HEK293T (cell line): ENCODE data around the gene OPTN.

Experiments
- ARNT ChIP-seq: fragments of 450-650 bp; IDR thresholded peaks from 2 replicates; pipeline ENCODE4 v1.6.1; 2017; ENCODE audit warnings: mild to moderate bottlenecking
- BHLHE40 ChIP-seq: fragments of 450-650 bp; IDR thresholded peaks from 2 replicates; pipeline ENCODE4 v1.6.1; 2016; ENCODE audit warnings: mild to moderate bottlenecking, moderate library complexity, borderline replicate concordance
- ELF4 ChIP-seq: fragments of 450-650 bp; IDR thresholded peaks from 2 replicates; pipeline ENCODE4 v1.6.1; 2017; ENCODE audit warnings: antibody characterized with exemption
- FOXA1 ChIP-seq: fragments of 450-650 bp; IDR thresholded peaks from 2 replicates; pipeline ENCODE4 v1.6.1; 2016; ENCODE audit warnings: mild to moderate bottlenecking
- FOXK2 ChIP-seq: fragments of 450-650 bp; IDR thresholded peaks from 2 replicates; pipeline ENCODE4 v1.6.1; 2016; ENCODE audit warnings: mild to moderate bottlenecking
- FOXM1 ChIP-seq: fragments of 450-650 bp; IDR thresholded peaks from 2 replicates; pipeline ENCODE4 v1.6.1; 2017; ENCODE audit warnings: mild to moderate bottlenecking, borderline replicate concordance
- LEF1 ChIP-seq: fragments of 450-650 bp; IDR thresholded peaks from 2 replicates; pipeline ENCODE4 v1.6.1; 2017; ENCODE audit warnings: mild to moderate bottlenecking, borderline replicate concordance
- PKNOX1 ChIP-seq: fragments of 450-650 bp; IDR thresholded peaks from 2 replicates; pipeline ENCODE4 v1.6.1; 2016
- SP1 ChIP-seq: fragments of 450-650 bp; IDR thresholded peaks from 2 replicates; pipeline ENCODE4 v1.6.1; 2017
- SUZ12 ChIP-seq: fragments of 450-650 bp; IDR thresholded peaks from 2 replicates; pipeline ENCODE4 v1.6.1; 2016; ENCODE audit warnings: mild to moderate bottlenecking
- TARDBP ChIP-seq: fragments of 450-650 bp; IDR thresholded peaks from 2 replicates; pipeline ENCODE4 v1.6.1; 2016

DNA sequence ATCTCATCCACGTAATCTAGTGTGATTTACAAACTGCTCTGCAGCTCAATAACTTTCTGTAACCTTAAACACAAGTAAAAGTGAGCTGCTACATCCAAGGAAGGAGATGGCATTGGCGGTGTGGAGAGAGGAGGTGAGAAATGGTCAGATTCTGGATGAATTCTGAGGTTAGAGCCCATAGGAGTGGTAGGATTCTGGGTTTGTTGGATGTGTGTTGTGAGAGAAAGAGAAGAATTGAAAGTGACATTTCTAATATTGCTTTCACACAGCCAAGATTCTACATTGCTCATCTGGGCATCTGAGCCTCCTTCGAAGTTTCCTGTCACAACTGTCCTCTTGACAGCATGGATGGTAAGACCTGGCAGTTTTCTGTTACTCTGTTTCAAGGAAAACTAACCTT is 63.9 kb downstream of the OPTN start:
- TF ChIP-seq FOXA1 (no peak), SP1 (no peak), TARDBP (no peak), ELF4 (no peak), BHLHE40 (no peak), PKNOX1 (no peak), FOXM1 (no peak), LEF1 (no peak), SUZ12 (no peak), FOXK2 (no peak), ARNT (no peak)
